ENCODE data around the gene UPP2.

Gene UPP2

GRCh38 chr2:158143703-158144360 lies 42.2 kb downstream of the UPP2 start:
- TF ChIP-seq CTCF (IDR thresholded peaks at IDR 0.05; ENCODE audit: insufficient read depth, low read depth, low read length, missing control alignments), result no peak
- H3K4me3 ChIP-seq (ENCODE audit: low read depth, low read length), result no peak overlapping the region
- DNase-seq (ENCODE audit: low read depth), result no peak

GRCh38 chr2:158144914-158145625 lies 43.4 kb downstream of the UPP2 start:
- no peak overlapping the region for H3K4me3 ChIP-seq (ENCODE audit: low read depth, low read length)
- no peak for TF ChIP-seq CTCF (IDR thresholded peaks at IDR 0.05; ENCODE audit: insufficient read depth, low read depth, low read length, missing control alignments)
- DNase-seq (ENCODE audit: low read depth), result no peak

GRCh38 chr2:158153270-158154015 lies 51.8 kb downstream of the UPP2 start:
- no peak overlapping the region for H3K4me3 ChIP-seq (ENCODE audit: low read depth, low read length)
- TF ChIP-seq CTCF (IDR thresholded peaks at IDR 0.05; ENCODE audit: insufficient read depth, low read depth, low read length, missing control alignments), result no peak
- DNase-seq (ENCODE audit: low read depth), result no peak

GRCh38 chr2:158154596-158154995 lies 52.9 kb downstream of the UPP2 start:
- DNase-seq (ENCODE audit: low read depth), result no peak
- H3K4me3 ChIP-seq (ENCODE audit: low read depth, low read length), result no peak overlapping the region
- TF ChIP-seq CTCF (IDR thresholded peaks at IDR 0.05; ENCODE audit: insufficient read depth, low read depth, low read length, missing control alignments), result no peak

GRCh38 chr2:158172719-158173118 lies 71.0 kb downstream of the UPP2 start:
- TF ChIP-seq CTCF (IDR thresholded peaks at IDR 0.05; ENCODE audit: insufficient read depth, low read depth, low read length, missing control alignments), result no peak
- DNase-seq (ENCODE audit: low read depth), result no peak
- no peak overlapping the region for H3K4me3 ChIP-seq (ENCODE audit: low read depth, low read length)

- DNase-seq (ENCODE audit: low read depth), result no peak
- TF ChIP-seq CTCF (IDR thresholded peaks at IDR 0.05; ENCODE audit: insufficient read depth, low read depth, low read length, missing control alignments), result no peak
- H3K4me3 ChIP-seq (ENCODE audit: low read depth, low read length), result no peak overlapping the region
Measured at GRCh38 chr2:158174495-158174894, 72.8 kb downstream of the UPP2 start.
